Bone marrow (tissue), 2 donors: ENCODE results near the gene SPATA12.
"Not testable (repeated sequence)": the region's sequence is repeated elsewhere in the genome, so short reads cannot be mapped to it uniquely, and the experiment has no call there.

Experiments used
- DNase-seq, 2 donors: peaks; one replicate each; lab custom pipeline; 2025; lab: John Stamatoyannopoulos, UW

SPATA12 gene

DNA sequence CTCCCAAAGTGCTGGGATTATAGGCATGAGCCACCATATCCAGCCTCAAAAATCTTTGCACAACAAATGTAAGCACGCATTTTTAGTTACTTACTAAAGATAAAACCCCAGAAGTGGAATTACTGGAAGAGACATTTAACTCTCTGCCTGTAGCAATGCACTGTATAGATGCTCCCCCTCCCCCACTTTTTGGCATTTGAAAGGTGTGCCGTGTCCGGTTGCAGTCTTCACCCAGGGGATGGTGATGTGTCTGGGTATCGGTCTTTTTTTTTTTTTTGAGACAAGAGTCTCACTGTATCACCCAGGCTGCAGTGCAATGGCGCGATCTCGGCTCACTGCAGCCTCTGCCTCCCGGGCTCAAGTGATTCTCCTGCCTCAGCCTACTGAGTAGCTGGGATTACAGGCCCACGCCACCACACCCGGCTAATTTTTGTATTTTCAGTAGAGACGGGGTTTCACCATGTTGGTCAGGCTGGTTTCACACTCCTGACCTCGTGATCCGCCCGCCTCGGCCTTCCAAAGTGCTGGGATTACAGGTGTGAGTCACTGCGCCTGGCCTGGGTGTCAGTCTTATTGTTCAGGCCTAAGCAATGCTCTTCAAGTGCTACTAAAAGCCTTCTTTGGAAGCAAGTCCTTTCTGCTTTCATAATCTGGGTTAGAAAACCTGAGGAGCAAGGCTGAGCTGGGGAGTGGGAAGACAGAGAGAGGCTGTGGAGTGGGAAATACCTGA lies 23.0 kb downstream of the SPATA12 start:
- DNase-seq = not testable (repeated sequence)

- no peak for DNase-seq
Measured at GRCh38 chr3:57085211-57085610, 24.7 kb downstream of the SPATA12 start.

GRCh38 chr3:57086201-57086600 lies 25.7 kb downstream of the SPATA12 start:
- no peak for DNase-seq

DNA sequence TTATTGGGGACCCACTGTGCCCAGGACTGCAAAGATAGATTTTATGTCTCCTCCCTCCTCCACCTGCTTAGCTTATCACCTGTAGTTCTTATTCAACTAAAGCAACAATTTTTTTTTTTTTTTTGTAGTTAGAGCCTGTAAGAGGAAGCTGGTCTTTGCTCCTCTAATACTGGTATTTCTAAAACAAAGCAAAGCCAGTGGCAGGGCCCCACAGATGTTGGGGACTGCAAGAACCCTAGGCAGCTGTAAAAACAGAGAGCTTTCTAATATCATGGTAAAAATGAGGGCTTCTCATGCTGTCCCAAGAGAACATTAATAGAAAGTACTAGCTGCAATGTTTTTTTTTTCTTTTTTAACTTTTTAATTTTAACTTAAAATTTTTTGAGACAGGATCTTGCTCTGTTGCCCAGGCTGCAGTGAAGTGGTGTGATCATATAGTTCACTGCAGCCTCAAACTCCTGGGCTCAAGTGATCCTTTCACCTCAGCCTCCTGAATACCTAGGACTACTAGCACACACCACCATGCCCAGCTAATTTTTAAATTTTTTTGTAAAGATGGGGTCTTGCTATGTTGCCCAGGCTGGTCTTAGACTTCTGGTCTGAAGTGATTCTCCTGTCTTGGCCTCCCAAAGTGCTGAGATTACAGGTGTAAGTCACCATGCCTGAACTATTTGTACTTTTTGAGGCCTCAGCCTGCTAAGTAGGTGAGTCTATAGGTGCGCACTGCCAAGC lies 27.1 kb downstream of the SPATA12 start:
- no peak for DNase-seq

GRCh38 chr3:57088503-57088902 lies 28.0 kb downstream of the SPATA12 start:
- DNase-seq = no peak

GRCh38 chr3:57089043-57089442 lies 28.6 kb downstream of the SPATA12 start:
- no peak for DNase-seq

DNA sequence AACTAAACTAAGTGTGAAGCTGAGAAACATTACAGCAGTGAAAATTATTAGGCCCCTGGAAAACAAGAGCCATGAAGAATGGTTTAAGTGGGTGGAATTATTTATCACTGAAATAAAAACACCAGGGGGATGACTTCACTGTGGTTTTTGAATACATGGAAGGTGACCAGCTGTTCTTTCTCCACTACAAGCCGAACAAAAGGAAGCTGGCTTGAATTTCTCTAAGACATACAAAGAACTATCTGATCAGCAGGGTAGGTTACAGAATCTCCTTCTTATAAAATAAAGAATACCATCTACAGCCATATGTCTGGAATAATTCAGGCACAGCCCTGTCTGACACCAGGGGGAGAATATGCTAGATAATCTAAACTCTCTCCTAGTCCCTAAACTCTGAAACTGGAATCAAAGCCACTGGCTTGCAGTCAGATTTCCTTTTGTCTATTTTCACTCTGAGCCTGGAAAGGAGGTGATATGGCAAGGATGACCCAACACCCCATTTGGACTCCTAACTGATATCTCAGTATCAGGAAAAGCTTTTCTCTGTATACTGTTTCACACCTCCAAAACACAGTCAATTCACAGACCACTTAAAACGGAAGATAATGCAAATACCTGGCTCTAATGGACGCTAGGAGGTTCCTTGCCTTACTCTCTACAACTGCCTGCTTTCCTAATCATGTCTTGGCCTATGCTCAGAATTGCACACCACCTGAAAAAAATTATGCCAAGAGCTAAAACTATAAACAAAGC lies 31.2 kb downstream of the SPATA12 start:
- no peak for DNase-seq

DNA sequence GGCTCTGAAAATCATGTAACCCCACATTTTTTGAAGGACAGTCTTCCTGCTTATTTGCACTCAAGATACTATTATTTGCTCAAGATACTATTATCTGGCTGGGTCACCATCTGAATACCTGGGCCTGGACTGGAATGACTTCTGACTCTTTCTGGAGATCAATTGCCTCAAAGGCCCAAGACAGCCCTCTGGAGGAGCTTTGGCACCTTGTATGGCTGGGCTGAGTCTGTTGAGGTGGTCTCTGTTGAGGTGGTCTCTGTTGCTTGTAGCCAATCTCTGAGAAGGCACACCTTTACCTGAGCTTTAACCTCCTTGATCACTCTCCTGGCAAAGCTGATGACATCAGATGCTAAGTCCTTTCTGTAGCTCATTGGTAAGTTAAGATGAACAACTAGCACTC lies 33.0 kb downstream of the SPATA12 start:
- DNase-seq = no peak

DNA sequence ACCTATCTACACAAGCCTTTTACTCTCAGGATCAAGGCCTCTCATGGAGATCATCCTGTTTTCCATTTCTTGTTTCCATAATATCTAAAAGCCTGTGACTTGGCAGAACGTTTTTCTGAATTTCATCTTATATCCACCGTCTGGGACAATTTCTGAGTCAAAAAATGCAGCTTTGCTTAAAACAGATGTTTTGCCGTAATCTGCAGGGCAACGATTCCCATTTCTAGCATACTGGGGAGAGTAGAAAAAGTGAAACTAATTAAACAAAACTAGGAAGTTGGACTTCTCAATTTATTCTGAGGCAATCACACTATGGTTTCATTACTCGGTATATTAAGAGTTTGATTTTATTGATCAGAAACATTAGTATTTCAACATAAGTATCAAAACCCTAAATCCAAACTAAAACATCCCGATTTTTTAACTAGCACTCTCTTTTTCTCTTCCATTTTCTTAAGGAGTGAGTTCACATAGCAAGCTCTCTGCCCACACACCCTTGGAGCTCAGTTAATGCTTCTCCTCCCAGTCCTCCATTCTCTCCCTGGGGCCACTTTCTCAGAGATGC lies 33.6 kb downstream of the SPATA12 start:
- DNase-seq = no peak

GRCh38 chr3:57094575-57094974 lies 34.1 kb downstream of the SPATA12 start:
- DNase-seq = no peak

DNA sequence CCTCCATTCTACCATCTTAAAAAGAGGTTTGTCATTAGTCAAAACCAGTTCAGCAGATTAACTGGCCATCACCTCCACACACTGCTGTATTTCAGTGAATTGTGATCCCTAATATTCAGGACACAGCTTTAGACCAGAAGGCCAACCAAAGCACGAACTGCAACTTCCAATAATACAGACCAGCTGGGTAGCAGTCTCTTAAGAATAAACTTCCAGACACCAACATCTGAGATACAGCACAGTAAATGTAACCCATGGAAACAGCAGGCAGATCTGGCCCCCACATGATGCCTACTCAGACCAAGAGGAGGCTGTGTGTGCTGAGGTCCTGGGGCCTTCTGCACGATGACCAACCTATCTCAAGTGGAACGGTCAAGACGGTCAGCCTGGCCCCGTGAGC lies 34.9 kb downstream of the SPATA12 start:
- no peak for DNase-seq

GRCh38 chr3:57097536-57097935 lies 37.1 kb downstream of the SPATA12 start:
- no peak for DNase-seq

- no peak for DNase-seq
Measured at GRCh38 chr3:57098418-57099310, 38.2 kb downstream of the SPATA12 start.

- DNase-seq = peak; percentile 8 to 68
Measured at GRCh38 chr3:57100046-57100695, 39.7 kb downstream of the SPATA12 start.

- DNase-seq = no peak
Measured at GRCh38 chr3:57105585-57105984, 45.1 kb downstream of the SPATA12 start.

DNA sequence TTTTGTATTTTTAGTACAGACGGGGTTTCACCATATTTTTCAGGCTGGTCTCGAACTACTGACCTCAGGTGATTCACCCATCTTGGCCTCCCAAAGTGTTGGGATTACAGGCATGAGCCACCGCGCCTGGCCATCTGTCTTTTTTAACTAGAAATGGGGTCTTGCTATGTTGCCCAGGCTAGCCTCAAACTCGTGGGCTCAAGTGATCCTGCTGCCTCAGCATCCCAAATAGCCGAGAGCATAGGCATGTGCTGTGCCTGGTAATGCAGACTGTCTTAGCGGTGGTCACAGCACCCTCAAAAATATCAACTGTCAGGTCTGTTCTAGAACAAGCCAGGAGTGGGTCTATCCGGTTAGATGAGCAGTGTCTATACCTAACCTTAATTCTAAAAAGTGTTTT lies 48.2 kb downstream of the SPATA12 start:
- DNase-seq = no peak

GRCh38 chr3:57109437-57110199 lies 49.2 kb downstream of the SPATA12 start:
- no peak for DNase-seq

DNA sequence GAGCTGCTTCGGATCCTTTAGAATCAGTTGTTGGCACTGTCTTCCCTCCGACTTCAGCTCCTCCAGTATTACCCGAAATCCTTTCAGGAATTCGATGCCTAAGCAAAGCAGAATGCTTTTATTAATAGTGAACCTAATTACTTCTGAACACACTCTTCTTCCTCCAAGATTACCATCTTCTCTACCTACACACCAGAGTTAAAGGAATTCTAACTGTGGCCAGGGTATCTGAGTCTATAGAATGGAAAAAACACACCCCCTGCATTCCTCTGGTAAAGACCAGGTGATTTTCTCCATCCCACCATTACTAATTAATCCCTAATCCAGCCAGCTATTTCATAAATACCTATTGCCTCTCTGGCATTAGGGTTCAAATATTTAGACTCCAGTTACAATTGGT lies 49.8 kb downstream of the SPATA12 start:
- DNase-seq = no peak

DNA sequence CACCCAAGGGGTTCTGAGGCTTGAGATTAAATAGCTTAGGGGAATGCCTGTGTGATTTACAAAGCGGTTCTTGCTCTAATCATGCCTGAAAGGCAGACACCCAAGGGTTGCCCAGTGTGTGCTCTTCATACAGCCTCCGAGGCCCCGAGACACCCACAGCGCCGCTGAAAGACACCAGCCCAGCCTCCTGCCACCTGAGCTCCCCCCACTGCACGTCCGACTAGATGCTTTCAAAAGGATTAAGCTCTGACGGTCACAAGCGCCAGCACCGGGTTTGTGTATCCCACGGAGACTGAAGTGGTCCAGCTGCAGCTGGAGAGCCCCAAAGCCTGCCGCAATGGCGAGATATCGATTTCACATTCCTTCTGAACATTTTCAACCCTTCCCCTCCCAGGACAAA lies 50.3 kb downstream of the SPATA12 start:
- DNase-seq = no peak

- no peak for DNase-seq
Measured at GRCh38 chr3:57112206-57112605, 51.7 kb downstream of the SPATA12 start.
